ENCODE data around the gene USF3. TPM values are rescaled to one million over a fixed set of nuclear protein-coding genes. Genes with fewer than 3 reads are reported as not detected.

USF3 gene
- total RNA-seq, 2 experiments from 2014 or later, result 31.4 to 32.6 TPM

DNA sequence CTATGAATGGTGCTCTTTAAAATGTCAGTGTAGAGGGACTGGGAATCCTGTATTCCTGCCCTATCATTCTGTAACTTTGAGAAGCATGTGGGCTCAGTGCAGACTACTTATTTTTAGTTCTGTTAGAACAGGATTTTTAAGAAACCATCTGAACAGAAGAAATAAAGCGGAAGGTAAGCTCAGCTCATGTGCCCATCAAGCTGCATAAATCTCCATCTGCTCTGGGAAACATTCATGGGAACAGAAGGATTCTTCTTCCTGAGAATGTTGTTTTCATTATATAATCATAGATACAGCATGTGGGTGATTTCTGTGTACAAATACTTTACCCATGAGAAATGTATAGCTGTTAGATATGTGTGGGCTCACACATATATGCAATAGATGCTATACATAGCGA lies 94.2 kb downstream of the USF3 start:
- no peak overlapping the region for H3K27ac Mint-ChIP-seq
- no peak overlapping the region for H3K27ac ChIP-seq (ENCODE audit: low read depth in 1 of 2, low read length in 2 of 2)
- H3K4me3 ChIP-seq (ENCODE audit: low read length), result no peak overlapping the region
- no peak overlapping the region for H3K4me3 Mint-ChIP-seq
- POLR2A ChIA-PET, result interaction anchor here (0.5 kb wide), 1 partner anchor 913 kb away, joined by 3 read pairs; no protein-coding TSS in a partner anchor
- H3K4me1 Mint-ChIP-seq (ENCODE audit: low read depth), result peaks cover 19% of the 10 kb centered on the region
- H3K9me3 Mint-ChIP-seq, result no peaks in the 10 kb centered on the region
- peaks cover 18% of the 10 kb centered on the region for H3K4me1 ChIP-seq (ENCODE audit: insufficient read depth, low read length)
- TF ChIP-seq, protein P1, sequence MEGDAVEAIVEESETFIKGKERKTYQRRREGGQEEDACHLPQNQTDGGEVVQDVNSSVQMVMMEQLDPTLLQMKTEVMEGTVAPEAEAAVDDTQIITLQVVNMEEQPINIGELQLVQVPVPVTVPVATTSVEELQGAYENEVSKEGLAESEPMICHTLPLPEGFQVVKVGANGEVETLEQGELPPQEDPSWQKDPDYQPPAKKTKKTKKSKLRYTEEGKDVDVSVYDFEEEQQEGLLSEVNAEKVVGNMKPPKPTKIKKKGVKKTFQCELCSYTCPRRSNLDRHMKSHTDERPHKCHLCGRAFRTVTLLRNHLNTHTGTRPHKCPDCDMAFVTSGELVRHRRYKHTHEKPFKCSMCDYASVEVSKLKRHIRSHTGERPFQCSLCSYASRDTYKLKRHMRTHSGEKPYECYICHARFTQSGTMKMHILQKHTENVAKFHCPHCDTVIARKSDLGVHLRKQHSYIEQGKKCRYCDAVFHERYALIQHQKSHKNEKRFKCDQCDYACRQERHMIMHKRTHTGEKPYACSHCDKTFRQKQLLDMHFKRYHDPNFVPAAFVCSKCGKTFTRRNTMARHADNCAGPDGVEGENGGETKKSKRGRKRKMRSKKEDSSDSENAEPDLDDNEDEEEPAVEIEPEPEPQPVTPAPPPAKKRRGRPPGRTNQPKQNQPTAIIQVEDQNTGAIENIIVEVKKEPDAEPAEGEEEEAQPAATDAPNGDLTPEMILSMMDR (IDR thresholded peaks at IDR 0.05), result no peak
- ATAC-seq (ENCODE audit: poor library complexity), result no peak
- H3K36me3 Mint-ChIP-seq (ENCODE audit: low read depth), result peaks cover 76% of the 10 kb centered on the region
- intact Hi-C loops (cut with DNase I, micrococcal nuclease), result no loop called here
- no peaks in the 10 kb centered on the region for H3K9me3 ChIP-seq (ENCODE audit: control insufficient read depth in 1 of 2, insufficient read depth in 1 of 2, low read length in 2 of 2)
- peaks cover 46% of the 10 kb centered on the region for H3K36me3 ChIP-seq (ENCODE audit: insufficient read depth, low read length)
- DNase-seq, result no peak
- H3K27me3 ChIP-seq (ENCODE audit: control insufficient read depth in 1 of 2, insufficient read depth in 2 of 2, low read length in 2 of 2), result no peaks in the 10 kb centered on the region
- no peaks in the 10 kb centered on the region for H3K27me3 Mint-ChIP-seq
- CTCF ChIA-PET, result no interaction called here

DNA sequence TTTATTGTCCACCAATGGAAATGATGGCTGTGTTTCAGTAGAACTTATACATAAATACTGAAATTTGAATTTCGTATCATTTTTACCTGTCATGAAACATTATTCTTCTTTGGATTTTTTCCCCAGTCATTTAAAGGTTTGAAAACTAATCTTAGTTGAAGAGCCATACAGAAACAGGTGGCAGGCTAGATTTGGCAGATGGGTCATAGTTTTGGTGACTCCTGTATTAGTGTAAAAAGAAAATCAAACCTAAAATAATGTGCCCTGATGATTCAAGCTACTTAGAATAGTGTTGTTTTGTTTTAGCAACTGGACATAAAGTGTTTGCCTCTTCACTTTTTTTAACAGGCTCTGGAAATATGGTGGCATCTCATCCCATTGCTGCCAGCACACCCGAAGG lies 95.2 kb downstream of the USF3 start:
- Histone ChIP-seq H3K27ac (ENCODE audit: low read depth in 1 of 2, low read length in 2 of 2) (no peak overlapping the region), H3K4me1 (ENCODE audit: insufficient read depth, low read length) (peaks cover 8% of the 10 kb centered on the region), H3K36me3 (ENCODE audit: insufficient read depth, low read length) (peaks cover 49% of the 10 kb centered on the region), H3K9me3 (ENCODE audit: control insufficient read depth in 1 of 2, insufficient read depth in 1 of 2, low read length in 2 of 2) (no peaks in the 10 kb centered on the region), H3K4me3 (ENCODE audit: low read length) (no peak overlapping the region), H3K27me3 (ENCODE audit: control insufficient read depth in 1 of 2, insufficient read depth in 2 of 2, low read length in 2 of 2) (no peaks in the 10 kb centered on the region)
- Mint-ChIP-seq H3K27ac (no peak overlapping the region), H3K27me3 (no peaks in the 10 kb centered on the region), H3K4me1 (ENCODE audit: low read depth) (peaks cover 9% of the 10 kb centered on the region), H3K9me3 (no peaks in the 10 kb centered on the region), H3K36me3 (ENCODE audit: low read depth) (peaks cover 74% of the 10 kb centered on the region), H3K4me3 (no peak overlapping the region)
- DNase-seq (no peak), ATAC-seq (ENCODE audit: poor library complexity) (no peak)
- TF ChIP-seq, protein P1 (IDR thresholded peaks at IDR 0.05), result no peak
- intact Hi-C loops (cut with DNase I, micrococcal nuclease), result no loop called here
- ChIA-PET CTCF (no interaction called here), POLR2A (no interaction called here)

DNA sequence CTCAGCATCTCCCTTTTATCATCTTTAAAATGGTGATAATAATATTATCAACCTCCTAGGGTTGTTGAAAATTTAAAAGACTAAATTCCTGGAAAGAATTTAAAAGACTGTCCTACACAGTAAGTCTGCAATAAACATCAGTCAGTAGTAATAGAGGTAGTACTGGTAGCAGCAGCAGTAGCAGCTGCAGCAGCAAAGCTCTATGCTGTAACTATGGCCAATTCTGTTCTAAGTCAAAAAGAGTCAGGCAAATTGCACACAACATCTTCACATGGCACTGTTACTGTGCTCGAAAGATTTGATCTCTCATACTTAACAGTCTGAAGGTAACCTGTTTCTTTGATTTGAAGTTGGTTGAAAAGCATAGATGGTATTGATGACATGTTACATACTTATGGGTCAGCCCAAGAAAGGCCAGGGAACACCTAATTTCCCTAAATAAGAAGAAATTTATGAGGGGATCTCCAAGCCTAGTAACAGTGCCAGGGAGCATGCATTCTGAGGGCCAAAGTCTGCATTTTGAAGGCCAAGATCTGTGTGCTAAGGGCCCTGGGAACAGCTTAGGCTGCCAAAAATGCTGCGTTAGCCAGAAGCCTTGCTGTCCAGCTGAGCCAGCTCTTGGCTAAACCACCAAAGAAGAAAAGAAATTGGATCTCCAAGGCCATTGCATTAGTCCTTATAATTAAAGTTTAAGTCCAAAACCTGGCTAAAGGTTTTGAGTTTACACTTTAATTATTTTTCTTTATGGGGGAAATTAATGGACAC lies 95.8 kb downstream of the USF3 start:
- ChIA-PET CTCF (no interaction called here), POLR2A (no interaction called here)
- no peaks in the 10 kb centered on the region for H3K9me3 ChIP-seq (ENCODE audit: control insufficient read depth in 1 of 2, insufficient read depth in 1 of 2, low read length in 2 of 2)
- Mint-ChIP-seq H3K9me3 (no peaks in the 10 kb centered on the region), H3K36me3 (ENCODE audit: low read depth) (peaks cover 74% of the 10 kb centered on the region), H3K4me1 (ENCODE audit: low read depth) (peaks cover 5% of the 10 kb centered on the region), H3K4me3 (no peak overlapping the region), H3K27ac (no peak overlapping the region), H3K27me3 (no peaks in the 10 kb centered on the region)
- no peak overlapping the region for H3K27ac ChIP-seq (ENCODE audit: low read depth in 1 of 2, low read length in 2 of 2)
- TF ChIP-seq, protein P1 (IDR thresholded peaks at IDR 0.05), result no peak
- H3K4me1 ChIP-seq (ENCODE audit: insufficient read depth, low read length), result peaks cover 2% of the 10 kb centered on the region
- peaks cover 56% of the 10 kb centered on the region for H3K36me3 ChIP-seq (ENCODE audit: insufficient read depth, low read length)
- intact Hi-C loops (cut with DNase I, micrococcal nuclease), result no loop called here
- H3K4me3 ChIP-seq (ENCODE audit: low read length), result no peak overlapping the region
- no peak for DNase-seq
- ATAC-seq (ENCODE audit: poor library complexity), result no peak
- no peaks in the 10 kb centered on the region for H3K27me3 ChIP-seq (ENCODE audit: control insufficient read depth in 1 of 2, insufficient read depth in 2 of 2, low read length in 2 of 2)

Other genes with a start within 250 kb of the USF3 start
- gene SPICE1, start 181.5 kb downstream of the USF3 start, total RNA-seq, result 10 to 100 TPM; 13.9 to 15.8 TPM
- gene SIDT1, start 164.1 kb downstream of the USF3 start, total RNA-seq, result 10 to 100 TPM; 28.8 to 37.3 TPM
- gene NAA50, start 49.6 kb upstream of the USF3 start, total RNA-seq, result 10 to 100 TPM; 46.6 to 48.0 TPM
- 1 to 10 TPM; 8.7 to 9.4 TPM for gene ATP6V1A, start 50.4 kb upstream of the USF3 start, total RNA-seq
- under 1 TPM; 0.22 to 0.55 TPM for gene GRAMD1C, start 142.1 kb upstream of the USF3 start, total RNA-seq

Measured in CD4-positive, alpha-beta T cell (primary cell).